Epithelial cell of proximal tubule (primary cell): ENCODE data around the gene ING5. TPM values are rescaled to one million over a fixed set of nuclear protein-coding genes. Genes with fewer than 3 reads are reported as not detected.

Experiments
- DNase-seq: peaks from one replicate; pipeline ENCODE4 v3.0.0-alpha.2; 2011; ENCODE audit warnings: low read depth
- H3K4me3 ChIP-seq: 2 replicates; pipeline ENCODE4 v1.5.1; 2011; ENCODE audit warnings: low read depth, mild to moderate bottlenecking, low read length
- CTCF ChIP-seq: conservative IDR thresholded peaks from 2 replicates; pipeline ENCODE4 v1.5.1; 2012; ENCODE audit warnings: low read depth, mild to moderate bottlenecking, low read length
- total RNA-seq: library from RNA; depleted of rRNA; stranded (reverse); fragments of >200 nt; gene quantifications from 2 replicates; pipeline ENCODE4 v1.2.3, GENCODE V29; 2015

The ING5 gene
- total RNA-seq, 1 donor from 2014 or later: 10.4 TPM

- DNase-seq: no peak
- H3K4me3 ChIP-seq: no peak overlapping the region
- TF ChIP-seq CTCF: no peak
Observed at GRCh38 chr2:241777686-241778627, 76.1 kb downstream of the ING5 start.

Other genes starting within 250 kb of the ING5 start
- gene STK25, start 193.5 kb upstream of the ING5 start, total RNA-seq: 256 and 264 TPM in 2 replicates
- gene BOK, start 143.3 kb upstream of the ING5 start, total RNA-seq: 76.7 and 83.3 TPM in 2 replicates
- 42.4 and 73.8 TPM in 2 replicates for gene THAP4, start 64.9 kb upstream of the ING5 start, total RNA-seq
- 58.6 and 72.5 TPM in 2 replicates for gene ATG4B, start 64.3 kb upstream of the ING5 start, total RNA-seq
- gene DTYMK, start 15.2 kb upstream of the ING5 start, total RNA-seq: 102 and 128 TPM in 2 replicates
- 10.8 and 13.9 TPM in 2 replicates for gene D2HGDH, start 32.6 kb downstream of the ING5 start, total RNA-seq
- gene GAL3ST2, start 74.8 kb downstream of the ING5 start, total RNA-seq: 0.22 TPM in 1 of 2 replicates, not detected in the other
- not detected in 2 replicates for gene NEU4, start 107.2 kb downstream of the ING5 start, total RNA-seq
- 0.29 and 0.92 TPM in 2 replicates for gene PDCD1, start 156.9 kb downstream of the ING5 start, total RNA-seq
- not detected in 2 replicates for gene RTP5, start 167.7 kb downstream of the ING5 start, total RNA-seq